IMR-90 (cell line): ENCODE results near the gene PI16. TPM values are rescaled to one million over a fixed set of nuclear protein-coding genes. Genes with fewer than 3 reads are reported as not detected.

Source experiments
- ATAC-seq: fragments of 200-7000 bp; cut with Tn5 transposase; 2 replicates; pipeline ENCODE4 v1.9.1; 2020; ENCODE audit warnings: low read depth, mild to moderate bottlenecking, moderate library complexity
- BruUV-seq: library from RNA; stranded (reverse); fragments of 400-500 nt; replicated peaks from 2 replicates; lab custom pipeline; 2021; lab: Mats Ljungman, UMichigan
- CTCF ChIA-PET: fragments of 300-600 bp; formaldehyde crosslinking; extraction: SDS; loops from one replicate; lab custom pipeline; 2021; ENCODE audit warnings: antibody characterized with exemption; lab: Yijun Ruan, JAX
- POLR2A ChIA-PET: fragments of 300-600 bp; sonication (Branson Sonifier 250); formaldehyde crosslinking; loops from one replicate; lab custom pipeline; 2022; ENCODE audit warnings: antibody characterized with exemption; ENCODE audit not compliant: unreplicated experiment; lab: Charles Lee
- DNase-seq: peaks from one replicate; pipeline ENCODE4 v3.0.0; 2013
- H2AFZ ChIP-seq: replicated peaks from 2 replicates; pipeline ENCODE3; 2013; ENCODE audit warnings: low read length, mild to moderate bottlenecking; ENCODE audit not compliant: poor library complexity
- H2AK5ac ChIP-seq: 2 replicates; pipeline ENCODE4 v1.6.1; 2013; ENCODE audit warnings: low read depth, low read length, inconsistent platforms
- H2AK9ac ChIP-seq: replicated peaks from 2 replicates; pipeline ENCODE3; 2013; ENCODE audit warnings: mild to moderate bottlenecking, low read depth, low read length, moderate library complexity; ENCODE audit not compliant: poor library complexity
- H2BK120ac ChIP-seq: 2 replicates; pipeline ENCODE4 v1.6.1; 2013; ENCODE audit warnings: low read depth, low read length, inconsistent platforms
- H2BK15ac ChIP-seq: 3 replicates; pipeline ENCODE4 v1.6.1; 2013; ENCODE audit warnings: low read depth, low read length, inconsistent platforms
- H2BK20ac ChIP-seq: 2 replicates; pipeline ENCODE4 v1.6.1; 2013; ENCODE audit warnings: low read depth, mild to moderate bottlenecking, inconsistent platforms, low read length, moderate library complexity
- H2BK5ac ChIP-seq: 2 replicates; pipeline ENCODE4 v1.6.1; 2013; ENCODE audit warnings: mild to moderate bottlenecking, low read depth, low read length, inconsistent platforms; ENCODE audit not compliant: poor library complexity, severe bottlenecking
- H3K14ac ChIP-seq: replicated peaks from 2 replicates; pipeline ENCODE4 v1.6.1; 2013; ENCODE audit warnings: low read depth, low read length, inconsistent platforms
- H3K18ac ChIP-seq: 2 replicates; pipeline ENCODE4 v1.6.1; 2013; ENCODE audit warnings: low read depth, low read length, control low read depth
- H3K23ac ChIP-seq: 2 replicates; pipeline ENCODE4 v1.6.1; 2013; ENCODE audit warnings: low read depth, low read length, inconsistent platforms
- H3K27ac ChIP-seq: 2 replicates; pipeline ENCODE4 v1.5.1; 2013; ENCODE audit warnings: mild to moderate bottlenecking, control low read depth, low read length; ENCODE audit not compliant: insufficient read depth
- H3K27me3 ChIP-seq: 2 replicates; pipeline ENCODE4 v1.6.1; 2013; ENCODE audit warnings: low read length; ENCODE audit not compliant: control insufficient read depth, insufficient read depth
- H3K36me3 ChIP-seq: 2 replicates; pipeline ENCODE4 v1.6.1; 2013; ENCODE audit warnings: low read length, mixed read lengths; ENCODE audit not compliant: control insufficient read depth, insufficient read depth
- H3K4ac ChIP-seq: 2 replicates; pipeline ENCODE4 v1.6.1; 2013; ENCODE audit warnings: low read depth, low read length, inconsistent platforms
- H3K4me1 ChIP-seq: 2 replicates; pipeline ENCODE4 v1.6.1; 2013; ENCODE audit warnings: low read length, mixed read lengths; ENCODE audit not compliant: control insufficient read depth, insufficient read depth
- H3K4me2 ChIP-seq: 2 replicates; pipeline ENCODE4 v1.6.1; 2013; ENCODE audit warnings: low read depth, mild to moderate bottlenecking, control low read depth, low read length, moderate library complexity
- H3K4me3 ChIP-seq: 2 replicates; pipeline ENCODE4 v1.5.1; 2013; ENCODE audit warnings: low read depth, mild to moderate bottlenecking, control low read depth, low read length, moderate library complexity; ENCODE audit not compliant: insufficient read depth
- H3K56ac ChIP-seq: 2 replicates; pipeline ENCODE4 v1.6.1; 2013; ENCODE audit warnings: low read length, inconsistent platforms; ENCODE audit not compliant: insufficient read depth; ENCODE audit errors: extremely low read depth
- H3K79me1 ChIP-seq, 2 experiments: 2 replicates each; pipeline ENCODE4 v1.6.1; 2013; ENCODE audit warnings: low read length in 2 of 2, inconsistent platforms in 1 of 2, low read depth in 1 of 2
- H3K9ac ChIP-seq: 2 replicates; pipeline ENCODE4 v1.6.1; 2013; ENCODE audit warnings: low read depth, low read length, control low read depth
- H3K9me1 ChIP-seq: 2 replicates; pipeline ENCODE4 v1.6.1; 2013; ENCODE audit warnings: low read length, inconsistent platforms; ENCODE audit not compliant: insufficient read depth
- H3K9me3 ChIP-seq: 2 replicates; pipeline ENCODE4 v1.6.1; 2013; ENCODE audit warnings: low read length; ENCODE audit not compliant: control insufficient read depth, insufficient read depth
- H4K20me1 ChIP-seq: 2 replicates; pipeline ENCODE4 v1.6.1; 2013; ENCODE audit warnings: low read length, inconsistent platforms; ENCODE audit not compliant: insufficient read depth
- H4K5ac ChIP-seq: 2 replicates; pipeline ENCODE4 v1.6.1; 2013; ENCODE audit warnings: mild to moderate bottlenecking, low read depth, low read length, control low read depth
- H4K8ac ChIP-seq, 2 experiments: 2 replicates each; pipeline ENCODE4 v1.6.1; 2013; ENCODE audit warnings: low read depth in 2 of 2, low read length in 2 of 2, control low read depth in 1 of 2, inconsistent platforms in 1 of 2
- H4K91ac ChIP-seq: 2 replicates; pipeline ENCODE4 v1.6.1; 2013; ENCODE audit warnings: low read depth, low read length, inconsistent platforms; ENCODE audit not compliant: insufficient read depth
- CEBPB ChIP-seq: IDR thresholded peaks from 2 replicates; pipeline ENCODE4 v1.6.1; 2012; ENCODE audit warnings: low read depth, low read length, improper control_type of control experiment
- CHD1 ChIP-seq: IDR thresholded peaks from 2 replicates; pipeline ENCODE4 v1.6.1; 2012; ENCODE audit warnings: low read depth, low read length, improper control_type of control experiment
- FOS ChIP-seq: fragments of 150-350 bp; IDR thresholded peaks from 2 replicates; pipeline ENCODE4 v1.6.1; 2016; ENCODE audit warnings: low read depth, low read length
- MAFK ChIP-seq: IDR thresholded peaks from 2 replicates; pipeline ENCODE4 v1.6.1; 2012; ENCODE audit warnings: low read depth, low read length, improper control_type of control experiment
- MAZ ChIP-seq: IDR thresholded peaks from 2 replicates; pipeline ENCODE4 v1.6.1; 2012; ENCODE audit warnings: low read depth, mild to moderate bottlenecking, low read length, improper control_type of control experiment, moderate library complexity, borderline replicate concordance
- MXI1 ChIP-seq: IDR thresholded peaks from 2 replicates; pipeline ENCODE4 v1.6.1; 2012; ENCODE audit warnings: low read depth, mild to moderate bottlenecking, low read length, moderate library complexity, borderline replicate concordance
- NFE2L2 ChIP-seq: fragments of 150-350 bp; IDR thresholded peaks from 2 replicates; pipeline ENCODE4 v1.6.1; 2016; ENCODE audit warnings: low read depth, mild to moderate bottlenecking, low read length
- POLR2A ChIP-seq: IDR thresholded peaks from 2 replicates; pipeline ENCODE4 v1.6.1; 2012; ENCODE audit warnings: mild to moderate bottlenecking, low read depth, low read length
- RAD21 ChIP-seq: IDR thresholded peaks from 2 replicates; pipeline ENCODE4 v1.6.1; 2012; ENCODE audit warnings: low read length, improper control_type of control experiment
- RCOR1 ChIP-seq: IDR thresholded peaks from 2 replicates; pipeline ENCODE4 v1.6.1; 2012; ENCODE audit warnings: mild to moderate bottlenecking, low read length, improper control_type of control experiment; ENCODE audit not compliant: insufficient replicate concordance
- RFX5 ChIP-seq: IDR thresholded peaks from 2 replicates; pipeline ENCODE4 v1.8.0; 2012; ENCODE audit warnings: low read depth, mild to moderate bottlenecking, low read length, moderate library complexity
- SMC3 ChIP-seq: fragments of 150-350 bp; IDR thresholded peaks from 2 replicates; pipeline ENCODE4 v1.6.1; 2016; ENCODE audit warnings: low read depth, mild to moderate bottlenecking, antibody characterized with exemption, low read length, moderate library complexity
- WGBS, 2 experiments: methylation state at CpG; one replicate each; pipeline versions ENCODE4 v1.1.5 to v1.1.7; 2013; ENCODE audit warnings: missing lambda C conversion rate in 2 of 2; ENCODE audit not compliant: insufficient read length in 1 of 2; ENCODE audit errors: extremely low coverage in 2 of 2; 5-methylcytosine and 5-hydroxymethylcytosine counted together
- dilution Hi-C: fragments of 300-500 bp; cut with HindIII; formaldehyde crosslinking; loops from one replicate; pipeline ENCODE4 v1.14.3; 2018; ENCODE audit warnings: low sequenced_read_pairs; ENCODE audit not compliant: unreplicated experiment
- in situ Hi-C: fragments of 300-500 bp; cut with MboI; formaldehyde crosslinking; loops from 3 replicates; pipeline ENCODE4 v1.14.3; 2019; ENCODE audit warnings: low sequenced_read_pairs, inconsistent platforms, mixed read lengths
- intact Hi-C: fragments of 100-400 bp; cut with micrococcal nuclease; formaldehyde crosslinking; loops from 2 replicates; pipeline ENCODE4 v1.10.0; 2022
- polyA plus RNA-seq, 3 experiments: library from polyadenylated mRNA; depleted of rRNA; stranded (reverse); fragments of >200 nt; gene quantifications; 2 replicates each; pipeline ENCODE4 v1.2.3, GENCODE V29; 2012; ENCODE audit warnings: low replicate concordance in 1 of 3
- total RNA-seq: library from RNA; depleted of rRNA; stranded (reverse); fragments of >200 nt; gene quantifications from 2 replicates; pipeline ENCODE4 v1.2.3, GENCODE V29; 2012
- TF ChIP-seq, protein P1 (sequence below): fragments of 150-350 bp; IDR thresholded peaks from 2 replicates; pipeline ENCODE4 v1.6.1; 2016; ENCODE audit warnings: low read depth, mild to moderate bottlenecking, low read length, moderate library complexity, borderline replicate concordance
- TF ChIP-seq, protein P2 (sequence below): fragments of 150-350 bp; IDR thresholded peaks from 2 replicates; pipeline ENCODE4 v1.6.1; 2017; ENCODE audit warnings: mild to moderate bottlenecking, antibody characterized with exemption, low read length, low read depth

The PI16 gene
- total and polyA plus RNA-seq, 2 of the 4 experiments (the other 2 are of a cell fraction), result 0.21 TPM; not detected in 1

DNA sequence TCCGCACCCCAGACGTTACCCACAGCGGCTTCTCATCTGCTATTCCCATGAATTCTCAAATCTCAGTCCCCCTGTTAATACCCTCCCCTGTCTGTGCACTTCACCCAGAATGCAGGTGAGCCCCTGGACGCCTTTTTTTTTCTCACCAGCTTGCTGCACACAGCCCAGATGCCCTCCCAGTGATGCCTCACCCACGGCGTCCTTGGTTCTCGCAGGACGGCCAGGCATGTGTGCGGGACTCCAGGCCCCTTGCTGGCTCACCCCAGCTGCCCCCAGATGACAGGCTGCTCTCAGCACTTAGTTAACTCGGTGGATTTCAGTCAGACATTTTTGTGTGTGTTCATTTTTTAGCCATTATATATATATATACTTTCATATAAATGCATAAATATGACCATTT is 25.4 kb upstream of the PI16 start:
- Histone ChIP-seq H3K79me1 (peaks cover 0 to 3% of the 10 kb centered on the region in 2 experiments; a peak in 1 of 4 replicates), H3K27me3 (no peaks in the 10 kb centered on the region), H2AFZ (no peak overlapping the region), H2BK120ac (peak overlapping the region; percentile 76), H3K36me3 (peaks cover 6% of the 10 kb centered on the region), H3K18ac (peak overlapping the region; percentile 30), H3K27ac (peak overlapping the region; percentile 77; the same call in 1 of the 2 replicates), H4K91ac (peak overlapping the region; percentile 57), H3K56ac (no peak overlapping the region), H2AK5ac (peak overlapping the region; percentile 83), H3K9me1 (peaks cover 19% of the 10 kb centered on the region), H3K14ac (peak overlapping the region; percentile 3; the same call in 1 of the 2 replicates), H3K4me2 (no peak overlapping the region; the same call in 1 of the 2 replicates), H3K9me3 (no peaks in the 10 kb centered on the region), H2BK15ac (peak overlapping the region; percentile 60; the same call in 1 of the 3 replicates), H3K4ac (peak overlapping the region; percentile 83), H2BK20ac (peak overlapping the region; percentile 28; the same call in 1 of the 2 replicates), H3K9ac (no peak overlapping the region; the same call in 1 of the 2 replicates), H4K8ac (peak overlapping the region in 1 of 2 experiments; percentile 23; a peak in 1 of 4 replicates), H4K20me1 (no peaks in the 10 kb centered on the region), H3K4me1 (peaks cover 32% of the 10 kb centered on the region), H2AK9ac (peak overlapping the region; percentile 67), H4K5ac (peak overlapping the region; percentile 50), H3K4me3 (no peak overlapping the region), H3K23ac (no peak overlapping the region), H2BK5ac (peak overlapping the region; percentile 58)
- intact Hi-C loops (no loop called here), dilution Hi-C loops (no loop called here), in situ Hi-C loops (no loop called here)
- no TSS peak for BruUV-seq
- 62% methylated on average over 8 of the region's 10 CpGs; no CpG with 5 or more reads in 1 of the 2 experiments for WGBS, 2 experiments
- ChIA-PET CTCF (no interaction called here), POLR2A (no interaction called here)
- no peak for TF ChIP-seq MAZ
- TF ChIP-seq MAFK, result no peak
- TF ChIP-seq MXI1, result no peak
- no peak for TF ChIP-seq RFX5
- no peak for TF ChIP-seq CHD1
- no peak for TF ChIP-seq RCOR1
- TF ChIP-seq RAD21, result no peak
- TF ChIP-seq, protein P1, sequence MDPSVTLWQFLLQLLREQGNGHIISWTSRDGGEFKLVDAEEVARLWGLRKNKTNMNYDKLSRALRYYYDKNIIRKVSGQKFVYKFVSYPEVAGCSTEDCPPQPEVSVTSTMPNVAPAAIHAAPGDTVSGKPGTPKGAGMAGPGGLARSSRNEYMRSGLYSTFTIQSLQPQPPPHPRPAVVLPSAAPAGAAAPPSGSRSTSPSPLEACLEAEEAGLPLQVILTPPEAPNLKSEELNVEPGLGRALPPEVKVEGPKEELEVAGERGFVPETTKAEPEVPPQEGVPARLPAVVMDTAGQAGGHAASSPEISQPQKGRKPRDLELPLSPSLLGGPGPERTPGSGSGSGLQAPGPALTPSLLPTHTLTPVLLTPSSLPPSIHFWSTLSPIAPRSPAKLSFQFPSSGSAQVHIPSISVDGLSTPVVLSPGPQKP, result no peak
- TF ChIP-seq POLR2A, result no peak
- no peak for TF ChIP-seq NFE2L2
- TF ChIP-seq, protein P2, sequence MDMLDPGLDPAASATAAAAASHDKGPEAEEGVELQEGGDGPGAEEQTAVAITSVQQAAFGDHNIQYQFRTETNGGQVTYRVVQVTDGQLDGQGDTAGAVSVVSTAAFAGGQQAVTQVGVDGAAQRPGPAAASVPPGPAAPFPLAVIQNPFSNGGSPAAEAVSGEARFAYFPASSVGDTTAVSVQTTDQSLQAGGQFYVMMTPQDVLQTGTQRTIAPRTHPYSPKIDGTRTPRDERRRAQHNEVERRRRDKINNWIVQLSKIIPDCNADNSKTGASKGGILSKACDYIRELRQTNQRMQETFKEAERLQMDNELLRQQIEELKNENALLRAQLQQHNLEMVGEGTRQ, result no peak
- TF ChIP-seq FOS, result no peak
- TF ChIP-seq SMC3, result no peak
- TF ChIP-seq CEBPB, result no peak
- DNase-seq (no peak), ATAC-seq (no peak)
